CD14-positive monocyte (primary cell): ENCODE measurements around the gene MED27. TPM values are rescaled to one million over a fixed set of nuclear protein-coding genes. Genes with fewer than 3 reads are reported as not detected.

Experiments
- DNase-seq, 3 donors: peaks; one replicate each; pipeline ENCODE4 v3.0.0-alpha.2; 2011 to 2022
- H2AFZ ChIP-seq: 2 replicates; pipeline ENCODE4 v1.6.0; 2012; ENCODE audit warnings: mild to moderate bottlenecking, low read depth, low read length, inconsistent platforms; ENCODE audit not compliant: insufficient read depth, poor library complexity, severe bottlenecking
- H3K27ac ChIP-seq, 2 donors: 1 replicate in 1 of 2; 2 replicates in 1 of 2; pipeline ENCODE4 v1.5.1; 2012 to 2013; ENCODE audit warnings: low read length in 2 of 2, control low read depth in 1 of 2, inconsistent platforms in 1 of 2, low read depth in 1 of 2, mild to moderate bottlenecking in 1 of 2
- H3K27me3 ChIP-seq, 2 donors: one replicate each; pipeline versions ENCODE4 v1.6.0 to v1.6.1; 2011 to 2013; ENCODE audit warnings: low read length in 2 of 2; ENCODE audit not compliant: control insufficient read depth in 2 of 2, insufficient read depth in 2 of 2
- H3K36me3 ChIP-seq, 2 donors: replicated peaks in 1 of 2; 1 replicate in 1 of 2; 2 replicates in 1 of 2; pipeline versions ENCODE4 v1.5.1 to v1.6.1; 2012 to 2013; ENCODE audit warnings: low read length in 2 of 2, control low read depth in 1 of 2, inconsistent platforms in 1 of 2, mild to moderate bottlenecking in 1 of 2; ENCODE audit not compliant: insufficient read depth in 2 of 2, control insufficient read depth in 1 of 2
- H3K4me1 ChIP-seq, 2 donors: 1 replicate in 1 of 2; 2 replicates in 1 of 2; pipeline versions ENCODE4 v1.5.1 to v1.6.1; 2012 to 2013; ENCODE audit warnings: low read length in 2 of 2, control low read depth in 1 of 2, inconsistent platforms in 1 of 2, mild to moderate bottlenecking in 1 of 2, moderate library complexity in 1 of 2; ENCODE audit not compliant: insufficient read depth in 2 of 2, control insufficient read depth in 1 of 2
- H3K4me2 ChIP-seq: replicated peaks from 2 replicates; pipeline ENCODE3; 2012; ENCODE audit warnings: low read length, moderate library complexity, mild to moderate bottlenecking; ENCODE audit not compliant: poor library complexity, severe bottlenecking; ENCODE audit errors: extremely low read depth
- H3K4me3 ChIP-seq, 3 experiments: fragments of 200-600 bp in 1 of 3; sonication (generic) in 1 of 3; replicated peaks in 1 of 3; 1 replicate in 2 of 3; 2 replicates in 1 of 3; pipeline ENCODE4 v1.5.1; 2011 to 2013; ENCODE audit warnings: low read length in 3 of 3, mild to moderate bottlenecking in 3 of 3, control low read depth in 2 of 3, low read depth in 2 of 3, inconsistent platforms in 1 of 3, moderate library complexity in 1 of 3
- H3K79me2 ChIP-seq: 2 replicates; pipeline ENCODE4 v1.6.0; 2012; ENCODE audit warnings: mild to moderate bottlenecking, control low read depth, inconsistent platforms, low read length, moderate library complexity; ENCODE audit not compliant: insufficient read depth
- H3K9ac ChIP-seq: 2 replicates; pipeline ENCODE4 v1.6.0; 2017; ENCODE audit warnings: low read length, mild to moderate bottlenecking; ENCODE audit not compliant: insufficient read depth, poor library complexity, severe bottlenecking
- H3K9me3 ChIP-seq, 2 donors: replicated peaks in 1 of 2; 1 replicate in 1 of 2; 2 replicates in 1 of 2; pipeline versions ENCODE4 v1.5.1 to v1.6.1; 2012 to 2013; ENCODE audit warnings: low read length in 2 of 2, control low read depth in 1 of 2; ENCODE audit not compliant: control insufficient read depth in 1 of 2, insufficient read depth in 1 of 2
- H4K20me1 ChIP-seq: 2 replicates; pipeline ENCODE4 v1.6.0; 2012; ENCODE audit warnings: mild to moderate bottlenecking, low read length, control low read depth, moderate library complexity; ENCODE audit not compliant: insufficient read depth
- H3K27ac Mint-ChIP-seq, 7 donors: one replicate each; pipeline ENCODE4 v1.8.0; 2020; ENCODE audit warnings: mild to moderate bottlenecking in 7 of 7, mixed read lengths in 7 of 7, moderate library complexity in 6 of 7, inconsistent platforms in 2 of 7
- H3K27me3 Mint-ChIP-seq, 3 donors: one replicate each; pipeline ENCODE4 v1.8.0; 2021 to 2022; ENCODE audit warnings: low read depth in 3 of 3, mild to moderate bottlenecking in 3 of 3, mixed read lengths in 3 of 3, moderate library complexity in 3 of 3, inconsistent platforms in 1 of 3
- H3K36me3 Mint-ChIP-seq, 2 donors: one replicate each; pipeline ENCODE4 v1.8.0; 2020; ENCODE audit warnings: mixed read lengths in 2 of 2, inconsistent platforms in 1 of 2, mild to moderate bottlenecking in 1 of 2
- H3K4me1 Mint-ChIP-seq: one replicate; pipeline ENCODE4 v1.8.0; 2020; ENCODE audit warnings: mild to moderate bottlenecking, mixed read lengths
- H3K4me3 Mint-ChIP-seq, 2 donors: one replicate each; pipeline ENCODE4 v1.8.0; 2020; ENCODE audit warnings: mild to moderate bottlenecking in 2 of 2, mixed read lengths in 2 of 2, moderate library complexity in 1 of 2
- H3K9me3 Mint-ChIP-seq, 7 donors: one replicate each; pipeline ENCODE4 v1.8.0; 2020 to 2022; ENCODE audit warnings: mixed read lengths in 7 of 7, mild to moderate bottlenecking in 6 of 7, moderate library complexity in 6 of 7, inconsistent platforms in 2 of 7
- CTCF ChIP-seq: fragments of 200-600 bp; IDR thresholded peaks from one replicate; pipeline ENCODE4 v1.8.0; 2022; ENCODE audit warnings: antibody characterized with exemption, mild to moderate bottlenecking
- WGBS: methylation state at CpG from one replicate; pipeline ENCODE4 v1.1.5; 2013; ENCODE audit warnings: missing lambda C conversion rate; ENCODE audit not compliant: insufficient coverage; 5-methylcytosine and 5-hydroxymethylcytosine counted together
- intact Hi-C, 2 donors: fragments of 100-400 bp; cut with micrococcal nuclease; formaldehyde crosslinking; loops; one replicate each; pipeline versions ENCODE4 v1.15.0 to v1.15.1; 2023
- polyA plus RNA-seq, 3 donors: library from polyadenylated mRNA; depleted of rRNA in 1 of 3; unstranded in 2 of 3; stranded (reverse) in 1 of 3; fragments of 300-500 nt in 2 of 3; fragments of >200 nt in 1 of 3; fragmentation: Illumina TruSeq in 2 of 3; gene quantifications; 1 replicate in 2 of 3; 2 replicates in 1 of 3; pipeline ENCODE4 v1.2.3, GENCODE V29; 2012 to 2021

The MED27 gene
- polyA plus RNA-seq, 3 donors = 14.0 to 26.9 (median 25.8) TPM

- H3K4me3 ChIP-seq = no peak overlapping the region
- no peaks in the 10 kb centered on the region for H3K9me3 Mint-ChIP-seq
- no peak overlapping the region for H3K4me3 Mint-ChIP-seq
These were observed 84.3 kb downstream of the MED27 start for GRCh38 chr9:131995382-131995781.

DNA sequence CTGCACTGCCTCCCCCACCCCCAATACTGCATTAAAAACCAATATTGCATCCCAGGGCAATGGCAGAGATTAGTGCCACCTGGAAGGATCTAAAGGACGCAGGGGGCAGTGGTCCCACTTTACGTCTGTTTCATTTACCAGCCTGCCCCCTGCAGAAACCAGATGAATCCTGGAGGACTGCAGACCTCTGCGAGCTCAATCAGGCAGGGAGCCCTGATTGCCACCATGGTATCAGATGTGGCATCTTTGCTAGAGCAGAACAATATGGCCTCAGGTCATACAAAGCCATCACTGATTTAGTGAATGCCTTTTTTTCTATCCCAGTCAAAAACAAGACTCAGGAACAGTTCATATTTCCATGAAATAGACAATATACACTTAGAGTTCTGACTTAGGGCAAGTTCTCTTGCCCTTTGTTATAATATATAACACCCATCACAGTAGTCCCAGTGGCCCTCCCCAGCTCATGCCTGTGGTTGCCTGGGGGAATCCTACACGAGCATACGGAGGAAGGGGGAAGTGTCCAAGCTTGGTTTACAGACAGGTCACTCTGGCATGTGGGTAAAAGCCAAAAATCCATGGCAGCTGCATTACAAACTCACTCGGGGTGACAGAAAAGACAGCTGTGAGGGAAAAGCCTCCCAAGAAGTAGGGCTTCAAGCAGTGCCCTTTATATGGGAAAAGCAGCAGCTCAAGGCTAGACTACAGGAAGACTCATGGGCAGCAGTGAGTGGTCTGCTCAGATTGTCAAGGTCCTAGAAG is 85.1 kb downstream of the MED27 start:
- H3K4me1 Mint-ChIP-seq = no peaks in the 10 kb centered on the region
- peaks cover 17 to 26% of the 10 kb centered on the region in 2 donors for H3K36me3 Mint-ChIP-seq
- no peak overlapping the region for H3K27ac ChIP-seq
- intact Hi-C loops = no loop called here
- H3K27me3 ChIP-seq = no peaks in the 10 kb centered on the region
- no peaks in the 10 kb centered on the region for H4K20me1 ChIP-seq
- H2AFZ ChIP-seq = no peak overlapping the region
- no peak overlapping the region for H3K27ac Mint-ChIP-seq
- no peaks in the 10 kb centered on the region for H3K9me3 ChIP-seq
- no peaks in the 10 kb centered on the region for H3K79me2 ChIP-seq
- no peak overlapping the region for H3K9ac ChIP-seq
- peaks cover 0 to 11% of the 10 kb centered on the region in 2 donors for H3K36me3 ChIP-seq
- H3K27me3 Mint-ChIP-seq = no peaks in the 10 kb centered on the region
- WGBS = 80% methylated on average over 6 of the region's 6 CpGs
- no peak overlapping the region for H3K4me2 ChIP-seq
- H3K4me1 ChIP-seq = no peaks in the 10 kb centered on the region
- H3K4me3 ChIP-seq = no peak overlapping the region
- no peaks in the 10 kb centered on the region for H3K9me3 Mint-ChIP-seq
- H3K4me3 Mint-ChIP-seq = no peak overlapping the region
- TF ChIP-seq CTCF = no peak
- DNase-seq = no peak

More at GRCh38 chr9:131995382-131995781, 84.3 kb downstream of the MED27 start:
- no peaks in the 10 kb centered on the region for H3K4me1 ChIP-seq
- H3K27ac Mint-ChIP-seq = no peak overlapping the region
- H3K4me1 Mint-ChIP-seq = no peaks in the 10 kb centered on the region
- DNase-seq = no peak
- no peak for TF ChIP-seq CTCF
- H3K36me3 ChIP-seq = peaks cover 0 to 11% of the 10 kb centered on the region in 2 donors
- no peak overlapping the region for H3K27ac ChIP-seq
- WGBS = 95% methylated on average over 2 of the region's 2 CpGs
- H3K79me2 ChIP-seq = no peaks in the 10 kb centered on the region
- intact Hi-C loops = no loop called here
- no peak overlapping the region for H2AFZ ChIP-seq
- H3K4me2 ChIP-seq = no peak overlapping the region
- H3K27me3 ChIP-seq = no peaks in the 10 kb centered on the region
- H3K36me3 Mint-ChIP-seq = peaks cover 17 to 26% of the 10 kb centered on the region in 2 donors
- H3K9ac ChIP-seq = no peak overlapping the region
- H3K9me3 ChIP-seq = no peaks in the 10 kb centered on the region
- no peaks in the 10 kb centered on the region for H3K27me3 Mint-ChIP-seq
- no peaks in the 10 kb centered on the region for H4K20me1 ChIP-seq
